ENCODE measurements around the gene PHACTR1. TPM values are rescaled to one million over a fixed set of nuclear protein-coding genes. Genes with fewer than 3 reads are reported as not detected.

Gene PHACTR1
- total and polyA plus RNA-seq, 9 of the 15 experiments (the other 6 are each of a cell fraction or from before 2014, with no cell fraction given), result 11.5 to 32.6 (median 22.0) TPM

GRCh38 chr6:12865671-12866181 lies 149.2 kb downstream of the PHACTR1 start:
- DNase-seq (ENCODE audit: extremely low read depth in 1 of 4, low spot score in 3 of 4) (no peak), FAIRE-seq (no peak), ATAC-seq (no peak)
- Histone ChIP-seq H3K36me3 (ENCODE audit: control insufficient read depth, insufficient read depth, low read length) (no peaks in the 10 kb centered on the region), H4K20me1 (replicated peaks; ENCODE audit: control insufficient read depth, insufficient read depth, low read length) (no peaks in the 10 kb centered on the region), H3K4me2 (ENCODE audit: insufficient read depth, low read length) (no peak overlapping the region), H3K9ac (ENCODE audit: insufficient read depth in 1 of 2, low read depth in 2 of 2, low read length in 2 of 2) (no peak overlapping the region), H2AFZ (ENCODE audit: low read depth, low read length) (no peak overlapping the region), H3K4me3 (no peak overlapping the region), H3K79me2 (ENCODE audit: control insufficient read depth, insufficient read depth, low read length) (no peaks in the 10 kb centered on the region), H3K9me3 (replicated peaks; ENCODE audit: control insufficient read depth, insufficient read depth, low read depth, low read length) (no peaks in the 10 kb centered on the region), H3K4me1 (replicated peaks in 1 of 2; ENCODE audit: control insufficient read depth in 2 of 2, insufficient read depth in 2 of 2, low read length in 2 of 2) (no peaks in the 10 kb centered on the region), H3K27ac (ENCODE audit: extremely low read depth, low read depth, low read length) (no peak overlapping the region), H3K27me3 (ENCODE audit: control insufficient read depth in 2 of 2, insufficient read depth in 2 of 2, low read length in 2 of 2) (0 out of 5 replicates have a peak, but pooled peaks cover 0 to 9% of the 10 kb centered on the region in 2 experiments), H3K9me1 (ENCODE audit: control insufficient read depth, insufficient read depth, low read length) (no peaks in the 10 kb centered on the region)
- ChIA-PET CTCF (ENCODE audit: low intra/inter-chr PET ratio) (no interaction called here), POLR2A (interaction anchor here (1.0 kb wide), 1 partner anchor 10 kb away, joined by 3 read pairs; no protein-coding TSS in a partner anchor)
- 0% methylated on average over 4 of the region's 4 CpGs for WGBS (ENCODE audit: insufficient coverage, low coverage, missing lambda C conversion rate)
- in situ Hi-C loops (cut with MboI) (no loop called here), intact Hi-C loops (cut with micrococcal nuclease) (no loop called here)
- no TSS peak for BruUV-seq (replicated peaks)
- no peak for TF ChIP-seq BRD9 (IDR thresholded peaks at IDR 0.05; ENCODE audit: low read depth, partially characterized antibody)
- no peak for TF ChIP-seq POLR2B (IDR thresholded peaks at IDR 0.05; ENCODE audit: low read depth, partially characterized antibody)
- TF ChIP-seq ZNF507 (tag; conservative IDR thresholded peaks at IDR 0.05), result no peak
- no peak for TF ChIP-seq MLLT1 (IDR thresholded peaks at IDR 0.05)
- no peak for TF ChIP-seq SAFB2 (IDR thresholded peaks at IDR 0.05; ENCODE audit: borderline replicate concordance, low read depth, low read length, severe bottlenecking)
- no peak for TF ChIP-seq RAD51 (IDR thresholded peaks at IDR 0.05; ENCODE audit: borderline replicate concordance, low read depth)
- TF ChIP-seq ZNF12 (CRISPR knock-in tag; IDR thresholded peaks at IDR 0.05), result no peak
- TF ChIP-seq PTTG1 (tag; IDR thresholded peaks at IDR 0.05; ENCODE audit: low read depth), result no peak
- TF ChIP-seq EHMT2 (IDR thresholded peaks at IDR 0.05), result no peak
- no peak for TF ChIP-seq ZBTB43 (CRISPR knock-in tag; IDR thresholded peaks at IDR 0.05)
- TF ChIP-seq E2F3 (CRISPR knock-in tag; IDR thresholded peaks at IDR 0.05), result no peak
- TF ChIP-seq PURB (CRISPR knock-in tag; IDR thresholded peaks at IDR 0.05; ENCODE audit: low read depth), result no peak
